GM19463 (cell line): ENCODE results near the gene FAF1.
"Not testable (repeated sequence)": the region's sequence is repeated elsewhere in the genome, so short reads cannot be mapped to it uniquely, and the experiment has no call there.

Experiments used
- ATAC-seq: cut with Tn5 transposase; IDR thresholded peaks from one replicate; pipeline ENCODE4 v1.9.1; 2021; ENCODE audit warnings: mild to moderate bottlenecking, moderate library complexity; ENCODE audit not compliant: unreplicated experiment

FAF1 gene

GRCh38 chr1:50915621-50916020 lies 44.4 kb downstream of the FAF1 start:
- no peak for ATAC-seq

DNA sequence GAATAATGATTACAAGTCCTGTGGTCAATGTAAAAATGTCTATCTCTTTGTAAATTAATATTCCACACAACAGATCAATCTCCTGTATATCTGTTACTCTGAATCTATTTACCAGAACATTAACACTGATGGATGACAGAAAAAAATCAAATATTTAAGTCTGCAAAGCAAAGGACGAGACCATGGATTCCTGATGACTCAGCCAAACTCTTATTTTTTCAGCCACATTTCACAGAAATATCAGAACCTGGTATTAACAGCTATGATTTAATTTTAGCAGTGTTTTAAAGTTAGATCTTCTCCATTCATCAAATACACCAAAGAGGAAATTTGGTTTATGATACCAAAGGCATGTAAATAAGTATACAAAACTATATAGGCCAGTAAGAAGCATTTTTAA lies 46.1 kb downstream of the FAF1 start:
- no peak for ATAC-seq

- ATAC-seq = not testable (repeated sequence)
These were observed 49.7 kb downstream of the FAF1 start for GRCh38 chr1:50910356-50910755.

- ATAC-seq = not testable (repeated sequence)
These were observed 52.5 kb downstream of the FAF1 start for GRCh38 chr1:50907610-50908009.

DNA sequence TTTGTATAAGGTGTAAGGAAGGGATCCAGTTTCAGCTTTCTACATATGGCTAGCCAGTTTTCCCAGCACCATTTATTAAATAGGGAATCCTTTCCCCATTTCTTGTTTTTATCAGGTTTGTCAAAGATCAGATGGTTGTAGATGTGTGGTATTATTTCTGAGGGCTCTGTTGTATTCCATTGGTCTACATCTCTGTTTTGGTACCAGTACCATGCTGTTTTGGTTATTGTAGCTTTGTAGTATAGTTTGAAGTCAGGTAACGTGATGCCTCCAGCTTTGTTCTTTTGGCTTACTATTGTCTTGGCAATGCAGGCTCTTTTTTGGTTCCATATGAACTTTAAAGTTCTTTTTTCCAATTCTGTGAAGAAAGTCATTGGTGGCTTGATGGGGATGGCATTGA lies 54.0 kb downstream of the FAF1 start:
- ATAC-seq = not testable (repeated sequence)

- no peak for ATAC-seq
These were observed 57.6 kb downstream of the FAF1 start for GRCh38 chr1:50902419-50902818.

DNA sequence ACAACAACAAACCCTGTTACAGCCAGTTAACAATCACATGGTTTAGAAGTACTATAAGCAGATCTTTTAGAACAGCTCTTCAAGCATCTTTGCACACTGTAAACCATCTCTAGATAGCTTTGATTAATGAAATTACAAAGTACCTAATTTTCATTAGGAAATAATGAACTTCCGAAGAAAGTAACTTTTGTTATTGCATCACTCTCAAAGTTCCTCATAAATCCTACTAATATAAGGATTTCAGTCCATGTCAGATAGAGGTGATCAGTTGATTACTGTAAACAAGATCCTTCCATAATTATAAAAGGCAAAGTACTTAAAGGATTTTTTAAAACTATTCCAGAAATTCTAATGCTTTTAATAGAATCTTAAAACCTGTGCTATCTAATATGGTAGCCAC lies 58.2 kb downstream of the FAF1 start:
- no peak for ATAC-seq

DNA sequence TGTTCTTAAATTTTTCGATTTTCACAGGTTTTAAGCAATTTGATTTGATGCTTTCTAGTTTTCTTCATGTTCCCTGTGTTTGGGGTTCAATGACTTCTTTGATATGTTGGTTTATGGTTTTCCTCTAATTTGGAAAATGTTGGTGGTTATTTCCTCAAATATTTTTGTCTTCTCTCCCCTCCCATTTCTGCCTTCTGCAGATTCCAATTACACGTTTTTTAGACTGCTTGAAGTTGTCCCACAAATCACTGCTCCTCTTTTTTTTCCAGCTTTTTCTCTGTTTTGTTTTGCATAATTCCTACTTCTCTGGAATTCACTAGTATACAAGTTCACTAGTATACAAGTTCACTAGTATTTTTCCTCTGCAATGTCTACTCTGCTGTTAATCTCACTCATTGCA lies 61.3 kb downstream of the FAF1 start:
- no peak for ATAC-seq

GRCh38 chr1:50894340-50894739 lies 65.7 kb downstream of the FAF1 start:
- no peak for ATAC-seq

DNA sequence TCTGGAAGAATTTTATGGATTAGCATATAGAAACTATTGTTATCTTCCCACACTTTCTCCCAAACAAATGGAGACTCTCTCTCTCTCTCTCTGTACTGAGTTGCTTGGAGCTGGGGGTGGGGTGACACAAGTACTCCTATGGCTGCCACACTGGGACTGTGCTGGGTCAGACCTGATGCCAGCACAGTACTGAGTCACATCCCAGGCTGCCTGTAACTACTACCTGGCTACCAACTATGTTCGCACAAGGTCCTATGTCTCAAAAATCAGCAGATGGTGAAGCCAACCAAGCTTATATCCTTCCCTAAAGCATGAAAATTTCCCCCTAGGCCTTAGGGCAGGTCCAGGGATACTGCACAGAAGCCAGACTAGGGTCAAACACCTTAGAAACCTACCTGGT lies 66.6 kb downstream of the FAF1 start:
- ATAC-seq = no peak

GRCh38 chr1:50887555-50887954 lies 72.5 kb downstream of the FAF1 start:
- not testable (repeated sequence) for ATAC-seq

- ATAC-seq = no peak
These were observed 79.7 kb downstream of the FAF1 start for GRCh38 chr1:50880373-50880772.

DNA sequence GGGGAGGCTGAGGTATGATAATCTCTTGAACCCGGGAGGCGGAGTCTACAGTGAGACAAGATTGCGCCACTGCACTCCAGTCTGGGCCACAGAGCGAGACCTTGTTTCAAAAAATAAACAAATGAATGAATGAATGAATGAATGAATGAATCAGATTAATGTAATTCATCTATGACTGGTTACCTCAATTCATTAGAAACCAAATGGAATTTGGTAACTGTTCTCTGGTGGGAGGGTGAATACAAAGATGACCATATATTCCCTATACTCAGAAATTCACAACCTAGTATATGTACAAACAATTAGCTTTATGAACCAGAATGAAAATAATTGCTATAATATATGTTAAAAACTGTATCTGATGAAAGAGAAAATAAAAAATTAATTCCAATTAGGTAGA lies 80.9 kb downstream of the FAF1 start:
- no peak for ATAC-seq

DNA sequence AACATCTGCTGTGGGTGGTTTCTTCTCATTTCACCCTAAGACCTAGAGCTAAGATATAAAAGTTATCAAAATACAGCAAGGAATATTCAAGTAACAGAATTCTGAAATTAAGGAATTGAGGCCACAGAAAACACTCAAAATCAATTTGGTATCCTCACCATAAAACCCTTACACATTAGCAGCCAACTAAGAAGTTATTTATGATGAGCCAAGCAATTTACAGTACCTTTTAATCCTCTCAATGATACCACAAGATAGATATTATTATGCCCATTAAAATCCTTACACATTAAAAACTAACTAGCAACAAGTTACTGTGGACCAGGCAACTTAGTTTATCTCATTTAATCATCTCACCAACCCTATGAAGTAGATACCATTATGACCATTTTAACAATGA lies 81.6 kb downstream of the FAF1 start:
- ATAC-seq = no peak

DNA sequence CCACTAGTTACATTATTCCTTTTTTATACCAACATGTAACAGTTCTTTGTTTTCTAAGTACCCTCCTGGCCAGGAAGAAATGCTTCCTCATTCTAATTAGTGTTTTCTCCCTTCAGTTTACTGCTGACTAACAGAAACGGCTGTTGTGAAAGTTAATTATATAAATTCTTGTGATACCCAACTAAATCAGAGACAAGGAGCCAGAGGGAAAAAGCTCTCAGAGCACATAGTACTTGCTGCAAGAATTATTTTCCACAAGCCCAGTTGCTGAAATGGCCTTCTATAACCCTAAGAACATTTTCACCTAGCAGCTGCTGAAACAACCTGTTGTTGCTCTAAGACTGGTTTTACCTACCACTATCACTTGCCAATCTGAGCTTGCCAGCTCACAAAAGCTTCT lies 82.4 kb downstream of the FAF1 start:
- ATAC-seq = no peak

DNA sequence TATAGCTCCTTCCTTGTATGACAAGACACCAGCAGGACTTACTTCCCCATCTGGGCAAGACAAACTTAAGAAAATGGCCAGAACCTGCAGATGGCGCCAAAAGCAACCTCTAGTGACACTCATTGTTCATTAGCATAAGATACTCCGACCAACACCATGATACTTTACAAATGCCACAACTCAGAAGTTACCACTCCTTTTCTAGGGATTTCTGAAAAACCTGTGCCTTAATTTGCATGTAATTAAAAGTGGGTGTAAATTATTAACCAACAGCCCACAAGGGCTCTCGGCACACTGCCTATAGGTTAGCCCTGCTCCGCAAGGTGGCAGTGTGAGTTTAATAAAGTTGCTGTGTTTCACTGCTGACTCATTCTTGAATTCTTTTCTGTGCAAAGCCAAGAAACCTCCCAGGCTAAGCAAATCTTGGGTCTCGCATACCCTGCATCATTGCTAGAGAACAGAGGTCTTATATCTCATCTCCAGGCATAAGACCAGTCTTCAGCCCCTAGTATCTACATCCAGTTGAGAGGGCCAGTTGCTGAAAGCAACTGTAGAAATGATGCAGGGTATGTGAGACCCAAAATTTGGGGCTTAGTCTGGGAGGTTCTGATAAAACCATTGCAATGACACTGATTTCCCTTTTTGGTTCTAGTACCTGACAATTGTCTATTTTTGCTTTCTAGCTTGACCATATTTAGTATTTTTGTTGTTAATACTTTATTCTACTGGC lies 86.4 kb downstream of the FAF1 start:
- peak; percentile 94 for ATAC-seq

GRCh38 chr1:50864845-50865244 lies 95.2 kb downstream of the FAF1 start:
- ATAC-seq = not testable (repeated sequence)

DNA sequence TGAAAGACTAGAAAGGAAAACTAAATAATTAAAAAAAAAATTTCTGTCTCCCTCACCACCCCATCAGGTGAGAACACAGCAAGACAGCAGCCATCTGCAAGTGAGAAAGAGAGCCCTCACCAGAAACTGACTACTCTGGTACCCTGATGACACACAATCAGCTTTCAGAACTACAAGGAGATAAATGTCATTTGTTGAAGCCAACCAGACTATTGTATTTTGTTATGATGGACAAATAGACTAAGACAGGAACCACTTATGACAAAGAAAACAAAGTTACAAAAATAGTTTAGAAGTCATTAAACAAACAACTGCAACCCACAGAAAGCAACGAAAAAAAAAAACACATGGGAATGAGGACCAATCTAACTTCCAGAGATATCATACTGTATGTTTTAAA lies 98.3 kb downstream of the FAF1 start:
- no peak for ATAC-seq

DNA sequence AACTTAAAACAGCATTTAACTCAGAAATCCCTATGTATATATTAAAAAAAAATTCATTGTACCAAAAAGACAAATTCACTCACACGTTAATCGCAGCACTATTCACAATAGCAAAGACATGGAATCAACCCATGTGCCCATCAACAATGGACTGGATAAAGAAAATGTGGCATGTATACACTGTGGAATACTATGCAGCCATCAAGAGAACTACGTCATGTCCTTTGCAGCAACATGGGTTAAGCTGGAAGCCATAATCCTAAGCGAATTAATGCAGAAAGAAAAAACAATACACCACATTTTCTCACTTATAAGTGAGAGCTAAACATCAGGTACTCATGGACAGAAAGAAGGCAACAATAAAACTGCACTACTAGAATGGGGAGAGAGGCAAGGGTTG lies 99.4 kb downstream of the FAF1 start:
- ATAC-seq = no peak

- no peak for ATAC-seq
These were observed 99.8 kb downstream of the FAF1 start for GRCh38 chr1:50860256-50860655.

GRCh38 chr1:50859657-50860056 lies 100.4 kb downstream of the FAF1 start:
- no peak for ATAC-seq

DNA sequence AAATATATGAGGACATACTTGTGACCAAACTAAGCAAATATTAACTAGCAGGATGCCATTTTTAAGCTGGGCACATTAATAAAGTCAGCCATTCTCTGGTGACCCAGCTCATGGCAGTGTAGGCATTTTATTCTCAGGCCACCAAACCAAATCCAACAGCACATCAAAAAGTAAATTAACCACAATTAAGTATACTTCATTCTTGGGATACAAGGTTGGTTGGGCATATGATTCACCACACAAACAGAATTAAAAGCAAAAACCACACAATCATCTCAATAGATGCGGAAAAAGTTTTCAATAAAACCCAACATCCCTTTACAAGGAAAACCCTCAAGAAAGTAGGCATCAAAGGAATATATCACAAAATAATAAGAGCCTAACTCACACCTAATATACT lies 101.3 kb downstream of the FAF1 start:
- ATAC-seq = no peak

DNA sequence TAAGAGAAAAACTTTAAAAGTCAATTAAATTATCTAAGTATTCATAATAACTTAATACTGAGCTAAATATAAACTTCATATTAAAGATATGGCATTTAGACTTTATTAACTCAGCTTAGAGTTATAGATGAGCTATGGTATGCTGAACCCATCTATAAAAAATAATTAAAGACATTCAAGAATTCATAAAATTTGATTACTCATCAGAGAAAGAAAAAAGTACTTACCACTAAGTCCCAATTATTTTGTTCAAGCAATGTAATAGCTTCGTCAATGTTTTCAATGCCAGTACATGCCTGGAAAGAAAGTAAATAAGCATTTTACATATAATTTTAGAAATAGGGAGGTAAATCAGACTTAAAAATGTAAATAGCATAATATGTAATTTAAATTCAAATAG lies 102.4 kb downstream of the FAF1 start:
- no peak for ATAC-seq
